HUES6 (cell line): Measurements from ENCODE around the gene RASGRP4.
"Not testable (repeated sequence)": the region's sequence is repeated elsewhere in the genome, so short reads cannot be mapped to it uniquely, and the experiment has no call there.

ENCODE experiments used
- H3K27ac ChIP-seq: 2 replicates; pipeline ENCODE4 v1.7.0; 2013; ENCODE audit warnings: low read depth, mild to moderate bottlenecking, low read length, inconsistent platforms
- H3K27me3 ChIP-seq: 2 replicates; pipeline ENCODE4 v1.6.1; 2013; ENCODE audit warnings: low read length; ENCODE audit not compliant: control insufficient read depth, insufficient read depth
- H3K36me3 ChIP-seq: 2 replicates; pipeline ENCODE4 v1.6.1; 2013; ENCODE audit warnings: low read length; ENCODE audit not compliant: control insufficient read depth, insufficient read depth
- H3K4me1 ChIP-seq: 2 replicates; pipeline ENCODE4 v1.6.1; 2013; ENCODE audit warnings: low read length; ENCODE audit not compliant: control insufficient read depth, insufficient read depth
- H3K4me3 ChIP-seq: 2 replicates; pipeline ENCODE4 v1.5.1; 2013; ENCODE audit warnings: low read depth, low read length
- H3K9ac ChIP-seq: one replicate; pipeline ENCODE4 v1.6.1; 2013; ENCODE audit warnings: mild to moderate bottlenecking, low read length
- H3K9me3 ChIP-seq: 2 replicates; pipeline ENCODE4 v1.6.1; 2013; ENCODE audit warnings: low read depth, low read length; ENCODE audit not compliant: control insufficient read depth, insufficient read depth

The RASGRP4 gene

GRCh38 chr19:38425810-38426466 is at the start of gene RASGRP4:
Gene RASGRP4 (minus strand): TSS chr19:38426219. CDS start chr19:38426091, 128 bp downstream.
- Histone ChIP-seq H3K27ac (no peak within 1 kb of the TSS), H3K4me3 (peak within 1 kb of the TSS; percentile 27; the same call in 1 of the 2 replicates), H3K4me1 (peaks cover 13% of the 10 kb centered on the region), H3K36me3 (no peaks in the 10 kb centered on the region), H3K9ac (peak within 1 kb of the TSS; percentile 29), H3K27me3 (no peaks in the 10 kb centered on the region), H3K9me3 (no peaks in the 10 kb centered on the region)

- Histone ChIP-seq H3K36me3 (peaks cover 4% of the 10 kb centered on the region), H3K4me3 (no peak overlapping the region), H3K4me1 (peaks cover 5% of the 10 kb centered on the region), H3K27me3 (no peaks in the 10 kb centered on the region), H3K27ac (no peak overlapping the region), H3K9ac (no peak overlapping the region), H3K9me3 (no peaks in the 10 kb centered on the region)
These were observed 49.2 kb upstream of the RASGRP4 start for GRCh38 chr19:38475176-38475575.

- no peaks in the 10 kb centered on the region for H3K27me3 ChIP-seq
- H3K9me3 ChIP-seq: no peaks in the 10 kb centered on the region
- H3K27ac ChIP-seq: no peak overlapping the region
- no peak overlapping the region for H3K4me3 ChIP-seq
- peaks cover 5% of the 10 kb centered on the region for H3K4me1 ChIP-seq
- H3K9ac ChIP-seq: no peak overlapping the region
- H3K36me3 ChIP-seq: peaks cover 20% of the 10 kb centered on the region
These were observed 47.2 kb upstream of the RASGRP4 start for GRCh38 chr19:38473201-38473600.

GRCh38 chr19:38472725-38473124 is 46.7 kb upstream of the RASGRP4 start:
- H3K27ac ChIP-seq, H3K4me1 ChIP-seq, H3K27me3 ChIP-seq, H3K9me3 ChIP-seq, H3K4me3 ChIP-seq, H3K9ac ChIP-seq: not testable (repeated sequence)
- H3K36me3 ChIP-seq: peaks cover 25% of the 10 kb centered on the region

GRCh38 chr19:38470788-38471480 is 44.9 kb upstream of the RASGRP4 start:
- H3K9ac ChIP-seq: no peak overlapping the region
- H3K9me3 ChIP-seq: no peaks in the 10 kb centered on the region
- peaks cover 34% of the 10 kb centered on the region for H3K36me3 ChIP-seq
- H3K4me1 ChIP-seq: peaks cover 5% of the 10 kb centered on the region
- no peak overlapping the region for H3K27ac ChIP-seq
- no peak overlapping the region for H3K4me3 ChIP-seq
- H3K27me3 ChIP-seq: no peaks in the 10 kb centered on the region

- Histone ChIP-seq H3K4me3 (no peak overlapping the region), H3K4me1 (peaks cover 5% of the 10 kb centered on the region), H3K9ac (no peak overlapping the region), H3K27ac (no peak overlapping the region), H3K36me3 (peaks cover 36% of the 10 kb centered on the region), H3K9me3 (no peaks in the 10 kb centered on the region), H3K27me3 (no peaks in the 10 kb centered on the region)
These were observed 43.1 kb upstream of the RASGRP4 start for GRCh38 chr19:38469151-38469550.

- H3K4me1 ChIP-seq: peaks cover 5% of the 10 kb centered on the region
- no peaks in the 10 kb centered on the region for H3K9me3 ChIP-seq
- no peak overlapping the region for H3K9ac ChIP-seq
- H3K27me3 ChIP-seq: no peaks in the 10 kb centered on the region
- H3K27ac ChIP-seq: no peak overlapping the region
- no peak overlapping the region for H3K4me3 ChIP-seq
- H3K36me3 ChIP-seq: peaks cover 42% of the 10 kb centered on the region
These were observed 41.8 kb upstream of the RASGRP4 start for GRCh38 chr19:38467541-38468525.

- H3K36me3 ChIP-seq: peaks cover 44% of the 10 kb centered on the region
- no peak overlapping the region for H3K4me3 ChIP-seq
- H3K27me3 ChIP-seq: no peaks in the 10 kb centered on the region
- H3K9me3 ChIP-seq: no peaks in the 10 kb centered on the region
- H3K27ac ChIP-seq: no peak overlapping the region
- H3K9ac ChIP-seq: no peak overlapping the region
- peaks cover 5% of the 10 kb centered on the region for H3K4me1 ChIP-seq
These were observed 40.0 kb upstream of the RASGRP4 start for GRCh38 chr19:38466050-38466449.

- Histone ChIP-seq H3K36me3 (peaks cover 51% of the 10 kb centered on the region), H3K4me1 (no peaks in the 10 kb centered on the region; the same call in 1 of the 2 replicates), H3K27ac (no peak overlapping the region), H3K4me3 (no peak overlapping the region), H3K9me3 (no peaks in the 10 kb centered on the region), H3K9ac (no peak overlapping the region), H3K27me3 (no peaks in the 10 kb centered on the region)
These were observed 38.5 kb upstream of the RASGRP4 start for GRCh38 chr19:38464421-38465082.

- H3K4me1 ChIP-seq: no peaks in the 10 kb centered on the region; the same call in 1 of the 2 replicates
- peaks cover 47% of the 10 kb centered on the region for H3K36me3 ChIP-seq
- H3K9me3 ChIP-seq: no peaks in the 10 kb centered on the region
- no peak overlapping the region for H3K9ac ChIP-seq
- H3K4me3 ChIP-seq: no peak overlapping the region
- no peaks in the 10 kb centered on the region for H3K27me3 ChIP-seq
- H3K27ac ChIP-seq: no peak overlapping the region
These were observed 37.3 kb upstream of the RASGRP4 start for GRCh38 chr19:38463365-38463764.
